K562 (cell line): ENCODE data around the gene MBP. TPM values are rescaled to one million over a fixed set of nuclear protein-coding genes. Genes with fewer than 3 reads are reported as not detected.
A peak's percentile ranks its signal among the peaks of the same experiment; 100 is the strongest.

ENCODE experiments used
- ATAC-seq: fragments of 200-7000 bp; cut with Tn5 transposase; 3 replicates; pipeline ENCODE4 v1.9.1; 2020; ENCODE audit warnings: moderate library complexity
- BruUV-seq: library from RNA; stranded (reverse); fragments of 400-500 nt; replicated peaks from 2 replicates; lab custom pipeline; 2021; lab: Mats Ljungman, UMichigan
- CTCF ChIA-PET: fragments of 300-600 bp; formaldehyde crosslinking; extraction: SDS; loops from one replicate; lab custom pipeline; 2021; ENCODE audit warnings: low intra/inter-chr PET ratio; lab: Yijun Ruan, JAX
- POLR2A ChIA-PET: fragments of 300-600, 350-650 bp; sonication (Branson Sonifier 250); formaldehyde crosslinking; extraction: SDS; loops from one replicate; lab custom pipeline; 2021; ENCODE audit warnings: antibody characterized with exemption, inconsistent platforms; lab: Yijun Ruan, JAX
- DNase-seq, 4 experiments: peaks; one replicate each; pipeline versions ENCODE4 v3.0.0 to v3.0.0-alpha.2; 2011 to 2018; ENCODE audit warnings: low spot score in 3 of 4, mixed read lengths in 3 of 4; ENCODE audit errors: extremely low read depth in 1 of 4
- FAIRE-seq: peaks from 2 replicates; lab custom pipeline; 2011; peaks lifted over from hg19 to GRCh38; lab: Jason Lieb, UNC
- H2AFZ ChIP-seq: 2 replicates; pipeline ENCODE4 v1.6.0; 2011; ENCODE audit warnings: low read depth, low read length, control low read depth, inconsistent platforms
- H3K27ac ChIP-seq: fragments of 200-600 bp; 3 replicates; pipeline ENCODE4 v1.8.0; 2011; ENCODE audit warnings: low read depth, mild to moderate bottlenecking, control low read depth, inconsistent platforms, low read length, moderate library complexity, mixed read lengths; ENCODE audit errors: extremely low read depth
- H3K27me3 ChIP-seq, 2 experiments: fragments of 300-600 bp in 1 of 2; 2 replicates in 1 of 2; 3 replicates in 1 of 2; pipeline versions ENCODE4 v1.6.0 to v1.8.0; 2011; ENCODE audit warnings: inconsistent platforms in 2 of 2, low read length in 2 of 2, mild to moderate bottlenecking in 1 of 2, mixed read lengths in 1 of 2, moderate library complexity in 1 of 2; ENCODE audit not compliant: control insufficient read depth in 2 of 2, insufficient read depth in 2 of 2
- H3K36me3 ChIP-seq: fragments of 300-600 bp; 3 replicates; pipeline ENCODE4 v1.8.0; 2011; ENCODE audit warnings: mild to moderate bottlenecking, low read length, inconsistent platforms; ENCODE audit not compliant: control insufficient read depth, insufficient read depth
- H3K4me1 ChIP-seq, 2 experiments: fragments of 200-600 bp in 1 of 2; replicated peaks in 1 of 2; 2 replicates in 1 of 2; 3 replicates in 1 of 2; pipeline versions ENCODE4 v1.5.1 to v1.8.0; 2011; ENCODE audit warnings: inconsistent platforms in 2 of 2, low read length in 2 of 2, mild to moderate bottlenecking in 1 of 2, mixed read lengths in 1 of 2, moderate library complexity in 1 of 2; ENCODE audit not compliant: control insufficient read depth in 2 of 2, insufficient read depth in 2 of 2
- H3K4me2 ChIP-seq: 2 replicates; pipeline ENCODE4 v1.6.1; 2011; ENCODE audit warnings: low read length, control low read depth, inconsistent platforms, mixed read lengths; ENCODE audit not compliant: insufficient read depth
- H3K4me3 ChIP-seq: fragments of 200-600 bp; sonication (generic), shearing (Covaris generic); 2 replicates; pipeline ENCODE4 v1.5.1; 2016; ENCODE audit warnings: control low read depth, inconsistent platforms
- H3K79me2 ChIP-seq: fragments of 200-600 bp; 3 replicates; pipeline ENCODE4 v1.8.0; 2011; ENCODE audit warnings: low read length, inconsistent platforms; ENCODE audit not compliant: control insufficient read depth, insufficient read depth
- H3K9ac ChIP-seq, 2 experiments: 2 replicates each; pipeline versions ENCODE4 v1.6.0 to v1.6.1; 2011; ENCODE audit warnings: low read depth in 2 of 2, low read length in 2 of 2, control low read depth in 1 of 2, inconsistent platforms in 1 of 2, mild to moderate bottlenecking in 1 of 2, mixed read lengths in 1 of 2; ENCODE audit not compliant: insufficient read depth in 1 of 2
- H3K9me1 ChIP-seq: one replicate; pipeline ENCODE4 v1.6.0; 2011; ENCODE audit warnings: inconsistent platforms, mild to moderate bottlenecking, low read length, moderate library complexity; ENCODE audit not compliant: control insufficient read depth, insufficient read depth
- H3K9me3 ChIP-seq: replicated peaks from 2 replicates; pipeline ENCODE4 v1.5.1; 2011; ENCODE audit warnings: low read depth, low read length, inconsistent platforms; ENCODE audit not compliant: control insufficient read depth, insufficient read depth
- H4K20me1 ChIP-seq: replicated peaks from 2 replicates; pipeline ENCODE4 v1.6.1; 2011; ENCODE audit warnings: low read length, inconsistent platforms, mixed read lengths; ENCODE audit not compliant: control insufficient read depth, insufficient read depth
- ARNT ChIP-seq, 2 experiments: fragments of 450-650 bp; IDR thresholded peaks; 2 replicates each; pipeline ENCODE4 v1.6.1; 2016; ENCODE audit warnings: mild to moderate bottlenecking in 1 of 2
- HCFC1 ChIP-seq: IDR thresholded peaks from 2 replicates; pipeline ENCODE4 v1.6.1; 2012; ENCODE audit warnings: low read depth, low read length, improper control_type of control experiment
- TCF7 ChIP-seq: sonication (generic); IDR thresholded peaks from 2 replicates; pipeline ENCODE4 v1.6.1; 2016; ENCODE audit warnings: antibody characterized with exemption, borderline replicate concordance
- WGBS: fragments of 100-300 bp; shearing (Covaris generic); methylation state at CpG from one replicate; pipeline ENCODE4 v1.1.6; 2016; ENCODE audit warnings: low coverage, mixed read lengths; ENCODE audit not compliant: insufficient coverage; ENCODE audit errors: missing lambda C conversion rate; 5-methylcytosine and 5-hydroxymethylcytosine counted together
- in situ Hi-C: fragments of 300-500 bp; cut with MboI; formaldehyde crosslinking; loops from 4 replicates; pipeline ENCODE4 v1.15.0; 2018; ENCODE audit warnings: inconsistent platforms, mixed read lengths
- intact Hi-C: fragments of 100-400 bp; cut with micrococcal nuclease; formaldehyde crosslinking; loops from 2 replicates; pipeline ENCODE4 v1.14.2; 2022
- polyA plus RNA-seq, 8 experiments: library from polyadenylated mRNA; depleted of rRNA in 4 of 8; stranded (reverse) in 5 of 8; unstranded in 3 of 8; fragments of >200 nt; fragmentation: Nextera tagmentation in 2 of 8; fragmentation: Illumina TruSeq in 1 of 8; extraction: Ambion mirVana in 2 of 8; extraction: Trizol in 1 of 8; gene quantifications; 2 replicates each; pipeline versions ENCODE4 v1.2.1 to v1.2.3, GENCODE V29; 2011 to 2014; ENCODE audit warnings: inconsistent platforms in 1 of 8, missing spikeins in 1 of 8
- total RNA-seq, 7 experiments: library from RNA; depleted of rRNA in 6 of 7; stranded (reverse); fragments of >200 nt in 6 of 7; fragmentation: Illumina TruSeq in 2 of 7; extraction: Trizol in 2 of 7; gene quantifications; 2 replicates each; pipeline versions ENCODE4 v1.2.1 to v1.2.3, GENCODE V29; 2011 to 2021; ENCODE audit warnings: low replicate concordance in 1 of 7

Gene MBP
- total and polyA plus RNA-seq, 9 of the 15 experiments (the other 6 are each of a cell fraction or from before 2014, with no cell fraction given) = 0.09 TPM; not detected in 8

GRCh38 chr18:77110400-77110799, 22.2 kb downstream of the MBP start:
- Histone ChIP-seq H3K9me1 (no peaks in the 10 kb centered on the region), H3K4me1 (peaks cover 0 to 5% of the 10 kb centered on the region in 2 experiments; a peak in 1 of 5 replicates), H3K4me3 (no peak overlapping the region), H3K27ac (no peak overlapping the region), H3K36me3 (no peaks in the 10 kb centered on the region), H3K9ac (no peak overlapping the region), H3K27me3 (peaks cover 0 to 23% of the 10 kb centered on the region in 2 experiments; a peak in 2 of 5 replicates), H4K20me1 (no peaks in the 10 kb centered on the region), H2AFZ (no peak overlapping the region), H3K79me2 (no peaks in the 10 kb centered on the region), H3K9me3 (no peaks in the 10 kb centered on the region), H3K4me2 (no peak overlapping the region)
- intact Hi-C loops = no loop called here
- BruUV-seq = no TSS peak
- 10% methylated on average over 2 of the region's 3 CpGs for WGBS
- CTCF ChIA-PET = no interaction called here
- no peak for DNase-seq
- POLR2A ChIA-PET = no interaction called here
- no peak for ATAC-seq
- FAIRE-seq = no peak
- in situ Hi-C loops = no loop called here
- TF ChIP-seq HCFC1 (0 out of 2 replicates have a peak, but pooled peaks have one; percentile 42), ARNT (IDR thresholded peaks at IDR 0.05) (no peak)

DNA sequence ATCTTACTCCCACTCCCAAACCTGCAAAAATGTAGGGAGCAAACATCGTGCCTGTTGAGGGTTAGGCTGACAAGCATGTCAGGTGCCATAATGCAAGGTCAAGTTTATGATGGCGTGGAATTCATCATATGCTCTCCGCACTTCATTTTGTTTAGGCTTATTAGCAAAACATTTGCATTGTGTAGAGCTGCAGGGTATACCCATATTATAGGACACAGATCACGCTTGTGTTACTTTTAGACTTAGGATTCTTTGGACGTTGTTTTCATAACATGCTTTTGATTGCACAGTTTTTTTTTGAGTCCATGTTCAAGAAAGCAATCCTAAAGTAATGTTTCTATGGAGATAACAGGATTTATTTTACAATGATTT, 22.9 kb downstream of the MBP start:
- Histone ChIP-seq H3K4me3 (no peak overlapping the region), H3K27ac (no peak overlapping the region), H3K36me3 (no peaks in the 10 kb centered on the region)
- no TSS peak for BruUV-seq
- POLR2A ChIA-PET = no interaction called here
- intact Hi-C loops = no loop called here
- no peak for TF ChIP-seq TCF7
- TF ChIP-seq, all 486 proteins: peak for 0
- 11% methylated on average over 5 of the region's 5 CpGs for WGBS
- no peak for FAIRE-seq
- no peak for DNase-seq
- H3K9ac ChIP-seq = no peak overlapping the region
- peaks cover 0 to 3% of the 10 kb centered on the region in 2 experiments; a peak in 1 of 5 replicates for H3K4me1 ChIP-seq
- no peak for ATAC-seq
- H2AFZ ChIP-seq = no peak overlapping the region
- no peaks in the 10 kb centered on the region for H3K9me1 ChIP-seq
- H4K20me1 ChIP-seq = no peaks in the 10 kb centered on the region
- no peak overlapping the region for H3K4me2 ChIP-seq
- no peaks in the 10 kb centered on the region for H3K79me2 ChIP-seq
- CTCF ChIA-PET = no interaction called here
- H3K27me3 ChIP-seq = peaks cover 0 to 23% of the 10 kb centered on the region in 2 experiments; a peak in 2 of 5 replicates
- in situ Hi-C loops = no loop called here
- no peaks in the 10 kb centered on the region for H3K9me3 ChIP-seq
